Stomach (tissue), 4 donors: ENCODE measurements around the gene TOMM20L.

ENCODE experiments used
- POLR2AphosphoS5 ChIP-seq, 3 donors: sonication (generic); formaldehyde crosslinking; IDR thresholded peaks; one replicate each; pipeline ENCODE4 v1.6.1; 2016; ENCODE audit warnings: antibody characterized with exemption in 3 of 3
- TF ChIP-seq, protein P1 (sequence below), 7 experiments: fragments of 450-650 bp in 4 of 7; fragments of 200-600 bp in 3 of 7; sonication (generic) in 3 of 7; IDR thresholded peaks; one replicate each; pipeline ENCODE4 v1.5.1; 2016 to 2019; ENCODE audit warnings: antibody characterized with exemption in 7 of 7, control low read depth in 2 of 7, mild to moderate bottlenecking in 1 of 7

DNA sequence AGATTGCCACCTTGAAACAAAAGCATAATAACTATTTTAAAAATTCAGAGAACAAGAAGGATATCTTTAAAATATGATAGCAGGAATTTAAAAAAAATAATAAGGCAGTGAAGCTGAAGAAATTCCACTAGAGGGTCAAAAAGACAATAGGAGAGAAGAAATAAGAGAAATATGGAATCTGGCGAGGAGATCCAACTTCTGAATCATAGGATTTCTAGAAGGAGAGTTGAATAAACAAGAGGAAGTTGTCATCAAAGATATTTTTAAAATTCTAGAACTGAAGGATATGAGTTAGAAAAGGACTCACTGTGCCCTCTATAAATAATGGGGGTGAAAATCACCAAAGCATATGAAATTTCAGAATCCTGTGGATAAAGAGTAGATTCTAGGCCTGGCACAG, 26.8 kb upstream of the TOMM20L start:
- TF ChIP-seq, protein P1, sequence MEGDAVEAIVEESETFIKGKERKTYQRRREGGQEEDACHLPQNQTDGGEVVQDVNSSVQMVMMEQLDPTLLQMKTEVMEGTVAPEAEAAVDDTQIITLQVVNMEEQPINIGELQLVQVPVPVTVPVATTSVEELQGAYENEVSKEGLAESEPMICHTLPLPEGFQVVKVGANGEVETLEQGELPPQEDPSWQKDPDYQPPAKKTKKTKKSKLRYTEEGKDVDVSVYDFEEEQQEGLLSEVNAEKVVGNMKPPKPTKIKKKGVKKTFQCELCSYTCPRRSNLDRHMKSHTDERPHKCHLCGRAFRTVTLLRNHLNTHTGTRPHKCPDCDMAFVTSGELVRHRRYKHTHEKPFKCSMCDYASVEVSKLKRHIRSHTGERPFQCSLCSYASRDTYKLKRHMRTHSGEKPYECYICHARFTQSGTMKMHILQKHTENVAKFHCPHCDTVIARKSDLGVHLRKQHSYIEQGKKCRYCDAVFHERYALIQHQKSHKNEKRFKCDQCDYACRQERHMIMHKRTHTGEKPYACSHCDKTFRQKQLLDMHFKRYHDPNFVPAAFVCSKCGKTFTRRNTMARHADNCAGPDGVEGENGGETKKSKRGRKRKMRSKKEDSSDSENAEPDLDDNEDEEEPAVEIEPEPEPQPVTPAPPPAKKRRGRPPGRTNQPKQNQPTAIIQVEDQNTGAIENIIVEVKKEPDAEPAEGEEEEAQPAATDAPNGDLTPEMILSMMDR (IDR thresholded peaks at IDR 0.05) = no peak
- no peak for TF ChIP-seq POLR2AphosphoS5 (IDR thresholded peaks at IDR 0.05)
